ENCODE measurements around the gene LTBP1. TPM values are rescaled to one million over a fixed set of nuclear protein-coding genes. Genes with fewer than 3 reads are reported as not detected.

The LTBP1 gene
- total and polyA plus RNA-seq, 2 of the 13 experiments (the other 11 are each of a cell fraction or from before 2014, with no cell fraction given): 0.12 to 0.22 TPM

- H3K79me2 ChIP-seq (ENCODE audit: insufficient read depth, low read length): no peaks in the 10 kb centered on the region
- ATAC-seq (peak; percentile 79), DNase-seq (ENCODE audit: low spot score) (peak; percentile 45), FAIRE-seq (no peak)
- intact Hi-C loops (cut with micrococcal nuclease; ENCODE audit: unreplicated experiment): no loop called here
- no peaks in the 10 kb centered on the region for H3K9me3 ChIP-seq (ENCODE audit: low read length)
- CTCF ChIA-PET (ENCODE audit: low intra/inter-chr PET ratio, low total read pairs): no interaction called here
- no TSS peak for BruUV-seq (replicated peaks)
- H4K20me1 ChIP-seq (ENCODE audit: insufficient read depth, low read length): no peaks in the 10 kb centered on the region
- no peaks in the 10 kb centered on the region for H3K36me3 ChIP-seq (replicated peaks in 1 of 2; ENCODE audit: control insufficient read depth in 1 of 2, insufficient read depth in 2 of 2, low read length in 2 of 2)
- H3K4me3 ChIP-seq (replicated peaks in 1 of 3; ENCODE audit: insufficient read depth in 1 of 3, low read depth in 2 of 3, low read length in 3 of 3): no peak overlapping the region
- in situ Hi-C loops (cut with HindIII; ENCODE audit: extremely low pct_ligation_motif_present, low pct_unique_long_range_greater_than_20kb): no loop called here
- no peak overlapping the region for H3K4me2 ChIP-seq (ENCODE audit: low read depth, low read length)
- POLR2A ChIA-PET: no interaction called here
- no peak overlapping the region for H3K27ac ChIP-seq (ENCODE audit: extremely low read length, insufficient read depth, low read length)
- 3% methylated on average over 3 of the region's 3 CpGs for WGBS (ENCODE audit: low lambda C conversion rate)
- peaks cover 0 to 3% of the 10 kb centered on the region in 2 experiments; a peak in 1 of 5 replicates for H3K27me3 ChIP-seq (ENCODE audit: control insufficient read depth in 1 of 2, insufficient read depth in 2 of 2, low read length in 2 of 2)
- H3K9ac ChIP-seq (ENCODE audit: insufficient read depth, low read depth, low read length): no peak overlapping the region
- H2AFZ ChIP-seq (ENCODE audit: low read length): no peak overlapping the region
- H3K4me1 ChIP-seq (ENCODE audit: insufficient read depth, low read length): peaks cover 7% of the 10 kb centered on the region; the same call in 1 of the 2 replicates
- TF ChIP-seq ZNF597 (CRISPR knock-in tag; IDR thresholded peaks at IDR 0.05) (no peak), FOXA1 (IDR thresholded peaks at IDR 0.05) (no peak), FOXA1 (CRISPR knock-in tag; IDR thresholded peaks at IDR 0.05) (peak; percentile 53; the same call in 1 of the 2 replicates), ZNF10 (CRISPR knock-in tag; IDR thresholded peaks at IDR 0.05; ENCODE audit: borderline replicate concordance, low read depth) (no peak), ZBTB40 (IDR thresholded peaks at IDR 0.05) (no peak), ZBTB40 (CRISPR knock-in tag; IDR thresholded peaks at IDR 0.05) (no peak), ZNF737 (CRISPR knock-in tag; IDR thresholded peaks at IDR 0.05; ENCODE audit: borderline replicate concordance) (no peak), FOXP1 (IDR thresholded peaks at IDR 0.05) (no peak), FOXP1 (CRISPR knock-in tag; IDR thresholded peaks at IDR 0.05) (peak; percentile 36; the same call in 1 of the 2 replicates), NR3C1 (CRISPR knock-in tag; IDR thresholded peaks at IDR 0.05) (no peak), ZNF12 (CRISPR knock-in tag; IDR thresholded peaks at IDR 0.05) (0 out of 2 replicates have a peak, but pooled peaks have one; percentile 39), ZBTB4 (CRISPR knock-in tag; IDR thresholded peaks at IDR 0.05; ENCODE audit: borderline replicate concordance) (no peak)
Observed at GRCh38 chr2:33212151-33212550, 265.4 kb downstream of the LTBP1 start.

All from HepG2 (cell line).